ENCODE data around the gene SIMC1. TPM values are rescaled to one million over a fixed set of nuclear protein-coding genes. Genes with fewer than 3 reads are reported as not detected.

The SIMC1 gene
- total and polyA plus RNA-seq, 2 donors (not counting 1 experiment from before 2014, with no cell fraction given): 4.6 to 7.9 TPM

- Histone ChIP-seq H3K4me1 (ENCODE audit: control insufficient read depth, extremely low read depth, insufficient read depth, low read length) (no peaks in the 10 kb centered on the region), H3K27me3 (ENCODE audit: control insufficient read depth, insufficient read depth, low read length) (no peaks in the 10 kb centered on the region)
- DNase-seq (ENCODE audit: low read depth in 2 of 2): peak; percentile 5 to 15
Measured at GRCh38 chr5:176319827-176320554, 81.8 kb downstream of the SIMC1 start.

GRCh38 chr5:176320577-176320976, 82.4 kb downstream of the SIMC1 start:
- no peak overlapping the region for H3K4me2 ChIP-seq (ENCODE audit: extremely low read depth, insufficient read depth, low read length)
- DNase-seq (ENCODE audit: low read depth in 2 of 2): no peak
- H3K9me3 ChIP-seq (ENCODE audit: control insufficient read depth, insufficient read depth, low read depth, low read length): no peaks in the 10 kb centered on the region
- TF ChIP-seq CTCF (conservative IDR thresholded peaks at IDR 0.05 in 1 of 2, IDR thresholded peaks at IDR 0.05 in 1 of 2; ENCODE audit: low read depth in 1 of 2, low read length in 2 of 2) (no peak), EZH2 (IDR thresholded peaks at IDR 0.05; ENCODE audit: low read length, missing control alignments) (no peak)
- no peak overlapping the region for H2AFZ ChIP-seq (ENCODE audit: low read length)
- H3K4me3 ChIP-seq (replicated peaks in 1 of 4; ENCODE audit: control extremely low read depth in 1 of 4, insufficient read depth in 1 of 4, low read depth in 3 of 4, low read length in 4 of 4): no peak overlapping the region
- H4K20me1 ChIP-seq (ENCODE audit: control insufficient read depth, extremely low read depth, insufficient read depth, low read length): no peaks in the 10 kb centered on the region
- no peak overlapping the region for H3K27ac ChIP-seq (ENCODE audit: insufficient read depth, low read length)
- no peak overlapping the region for H3K9ac ChIP-seq (ENCODE audit: insufficient read depth, low read length)
- no peaks in the 10 kb centered on the region for H3K79me2 ChIP-seq (ENCODE audit: control insufficient read depth, insufficient read depth, low read length)
- no peaks in the 10 kb centered on the region for H3K36me3 ChIP-seq (ENCODE audit: control insufficient read depth, insufficient read depth, low read length)
- H3K4me1 ChIP-seq (ENCODE audit: control insufficient read depth, extremely low read depth, insufficient read depth, low read length): no peaks in the 10 kb centered on the region
- H3K27me3 ChIP-seq (ENCODE audit: control insufficient read depth, insufficient read depth, low read length): no peaks in the 10 kb centered on the region

More at GRCh38 chr5:176319827-176320554, 81.8 kb downstream of the SIMC1 start:
- Histone ChIP-seq H3K27ac (ENCODE audit: insufficient read depth, low read length) (no peak overlapping the region), H3K9ac (ENCODE audit: insufficient read depth, low read length) (no peak overlapping the region), H3K79me2 (ENCODE audit: control insufficient read depth, insufficient read depth, low read length) (no peaks in the 10 kb centered on the region), H2AFZ (ENCODE audit: low read length) (no peak overlapping the region), H4K20me1 (ENCODE audit: control insufficient read depth, extremely low read depth, insufficient read depth, low read length) (no peaks in the 10 kb centered on the region), H3K9me3 (ENCODE audit: control insufficient read depth, insufficient read depth, low read depth, low read length) (no peaks in the 10 kb centered on the region), H3K4me2 (ENCODE audit: extremely low read depth, insufficient read depth, low read length) (no peak overlapping the region), H3K36me3 (ENCODE audit: control insufficient read depth, insufficient read depth, low read length) (no peaks in the 10 kb centered on the region), H3K4me3 (replicated peaks in 1 of 4; ENCODE audit: control extremely low read depth in 1 of 4, insufficient read depth in 1 of 4, low read depth in 3 of 4, low read length in 4 of 4) (no peak overlapping the region)
- TF ChIP-seq EZH2 (IDR thresholded peaks at IDR 0.05; ENCODE audit: low read length, missing control alignments) (no peak), CTCF (conservative IDR thresholded peaks at IDR 0.05 in 1 of 2, IDR thresholded peaks at IDR 0.05 in 1 of 2; ENCODE audit: low read depth in 1 of 2, low read length in 2 of 2) (peak; percentile 5 to 17)

- Histone ChIP-seq H3K27ac (ENCODE audit: insufficient read depth, low read length) (no peak overlapping the region), H3K9ac (ENCODE audit: insufficient read depth, low read length) (no peak overlapping the region)
- TF ChIP-seq EZH2 (IDR thresholded peaks at IDR 0.05; ENCODE audit: low read length, missing control alignments) (no peak), CTCF (conservative IDR thresholded peaks at IDR 0.05 in 1 of 2, IDR thresholded peaks at IDR 0.05 in 1 of 2; ENCODE audit: low read depth in 1 of 2, low read length in 2 of 2) (no peak)
Measured at GRCh38 chr5:176334031-176334770, 96.0 kb downstream of the SIMC1 start.

More at GRCh38 chr5:176334031-176334770, 96.0 kb downstream of the SIMC1 start:
- DNase-seq (ENCODE audit: low read depth in 2 of 2): no peak
- no peak overlapping the region for H3K4me2 ChIP-seq (ENCODE audit: extremely low read depth, insufficient read depth, low read length)
- no peaks in the 10 kb centered on the region for H3K4me1 ChIP-seq (ENCODE audit: control insufficient read depth, extremely low read depth, insufficient read depth, low read length)
- no peaks in the 10 kb centered on the region for H3K27me3 ChIP-seq (ENCODE audit: control insufficient read depth, insufficient read depth, low read length)
- H3K9me3 ChIP-seq (ENCODE audit: control insufficient read depth, insufficient read depth, low read depth, low read length): no peaks in the 10 kb centered on the region
- no peaks in the 10 kb centered on the region for H3K36me3 ChIP-seq (ENCODE audit: control insufficient read depth, insufficient read depth, low read length)
- H3K4me3 ChIP-seq (replicated peaks in 1 of 4; ENCODE audit: control extremely low read depth in 1 of 4, insufficient read depth in 1 of 4, low read depth in 3 of 4, low read length in 4 of 4): no peak overlapping the region
- no peaks in the 10 kb centered on the region for H4K20me1 ChIP-seq (ENCODE audit: control insufficient read depth, extremely low read depth, insufficient read depth, low read length)
- H2AFZ ChIP-seq (ENCODE audit: low read length): no peak overlapping the region
- no peaks in the 10 kb centered on the region for H3K79me2 ChIP-seq (ENCODE audit: control insufficient read depth, insufficient read depth, low read length)

All from fibroblast of lung (primary cell).